HepG2 (cell line): ENCODE data around the gene MAFF. TPM values are rescaled to one million over a fixed set of nuclear protein-coding genes. Genes with fewer than 3 reads are reported as not detected.

Source experiments
- ASH2L ChIP-seq: fragments of 300-600, 200-600 bp; sonication (generic); IDR thresholded peaks from 2 replicates; pipeline ENCODE4 v1.7.0; 2017; ENCODE audit warnings: low read depth, mild to moderate bottlenecking, moderate library complexity, mixed read lengths, low read length; ENCODE audit not compliant: insufficient read length
- ETV5 ChIP-seq: IDR thresholded peaks from 2 replicates; pipeline ENCODE4 v1.6.1; 2018; ENCODE audit warnings: missing biosample characterization, missing genetic modification reagents, inconsistent platforms, borderline replicate concordance
- GATAD2A ChIP-seq: IDR thresholded peaks from 2 replicates; pipeline ENCODE4 v1.6.1; 2016
- NFIB ChIP-seq: sonication (generic); formaldehyde crosslinking; IDR thresholded peaks from 2 replicates; pipeline ENCODE4 v1.9.0; 2021; ENCODE audit warnings: missing genetic modification reagents, mild to moderate bottlenecking, borderline replicate concordance
- NRL ChIP-seq: sonication (generic); formaldehyde crosslinking; IDR thresholded peaks from 2 replicates; pipeline ENCODE4 v1.5.0; 2020; ENCODE audit warnings: missing genetic modification reagents, mild to moderate bottlenecking, moderate library complexity, borderline replicate concordance
- SP140L ChIP-seq: sonication (generic); formaldehyde crosslinking; IDR thresholded peaks from 2 replicates; pipeline ENCODE4 v1.4.0; 2020; ENCODE audit warnings: missing genetic modification reagents, borderline replicate concordance
- SP4 ChIP-seq: sonication (generic); formaldehyde crosslinking; IDR thresholded peaks from 2 replicates; pipeline ENCODE4 v1.8.1; 2023; ENCODE audit warnings: mild to moderate bottlenecking, missing genetic modification reagents
- polyA plus RNA-seq, 8 experiments: library from polyadenylated mRNA; depleted of rRNA in 3 of 8; stranded (reverse) in 7 of 8; unstranded in 1 of 8; fragments of >200 nt; fragmentation: Illumina TruSeq in 4 of 8; extraction: Trizol in 4 of 8; gene quantifications; 2 replicates each; pipeline versions ENCODE4 v1.2.1 to v1.2.3, GENCODE V29; 2011 to 2016; ENCODE audit warnings: low read depth in 4 of 8, missing spikeins in 1 of 8, mixed read lengths in 1 of 8; ENCODE audit not compliant: insufficient read depth in 1 of 8
- total RNA-seq, 5 experiments: library from RNA; depleted of rRNA; stranded (reverse); fragments of >200 nt; fragmentation: Illumina TruSeq; extraction: Trizol; gene quantifications; 2 replicates each; pipeline ENCODE4 v1.2.3, GENCODE V29; 2016; ENCODE audit warnings: low read depth in 1 of 5
- TF ChIP-seq, protein P1 (sequence below): sonication (generic); formaldehyde crosslinking; IDR thresholded peaks from 2 replicates; pipeline ENCODE4 v1.5.1; 2020; ENCODE audit warnings: mild to moderate bottlenecking, missing genetic modification reagents, borderline replicate concordance

Gene MAFF
- total and polyA plus RNA-seq, 2 of the 13 experiments (the other 11 are each of a cell fraction or from before 2014, with no cell fraction given) = 5.4 to 14.3 TPM

DNA sequence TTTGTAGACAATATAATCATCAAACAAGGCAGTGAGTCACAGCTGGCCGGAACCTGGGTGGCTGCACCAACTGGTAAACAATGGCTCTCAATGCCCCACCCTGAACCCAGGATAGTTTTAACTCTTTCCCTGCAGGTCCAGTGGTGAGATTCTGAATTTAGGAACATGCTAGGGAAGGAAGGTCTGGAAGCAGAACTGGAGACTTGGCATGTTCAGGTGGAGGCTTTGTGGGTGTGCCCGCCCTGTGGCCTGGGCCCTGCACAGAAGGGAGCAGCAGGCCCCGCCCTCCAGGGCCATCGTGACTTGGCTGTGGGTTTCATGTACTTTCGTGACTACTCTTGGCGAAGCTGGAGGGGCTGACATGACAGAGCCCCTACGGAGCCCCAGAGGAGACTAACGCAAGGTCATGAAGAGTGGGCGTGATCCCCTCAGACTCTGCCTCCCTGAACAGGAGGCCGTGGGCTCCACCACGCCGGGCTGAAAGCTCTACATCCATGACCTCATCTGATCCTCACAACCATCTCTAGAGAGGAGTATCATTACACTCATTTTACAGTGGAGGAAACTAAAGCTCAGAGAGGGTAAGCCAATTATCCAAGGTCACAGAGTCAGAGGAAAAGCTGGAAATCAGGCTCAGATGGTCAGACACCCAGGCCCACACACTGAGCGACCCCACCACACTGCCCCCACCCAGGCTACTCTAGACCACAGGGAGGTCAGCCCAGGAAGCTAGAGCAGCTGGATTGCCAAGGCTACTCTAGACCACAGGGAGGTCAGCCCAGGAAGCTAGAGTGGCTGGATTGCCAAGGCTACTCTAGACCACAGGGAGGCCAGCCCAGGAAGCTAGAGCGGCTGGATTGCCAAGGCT is 27.3 kb downstream of the MAFF start (continued):
- TF ChIP-seq, protein P1, sequence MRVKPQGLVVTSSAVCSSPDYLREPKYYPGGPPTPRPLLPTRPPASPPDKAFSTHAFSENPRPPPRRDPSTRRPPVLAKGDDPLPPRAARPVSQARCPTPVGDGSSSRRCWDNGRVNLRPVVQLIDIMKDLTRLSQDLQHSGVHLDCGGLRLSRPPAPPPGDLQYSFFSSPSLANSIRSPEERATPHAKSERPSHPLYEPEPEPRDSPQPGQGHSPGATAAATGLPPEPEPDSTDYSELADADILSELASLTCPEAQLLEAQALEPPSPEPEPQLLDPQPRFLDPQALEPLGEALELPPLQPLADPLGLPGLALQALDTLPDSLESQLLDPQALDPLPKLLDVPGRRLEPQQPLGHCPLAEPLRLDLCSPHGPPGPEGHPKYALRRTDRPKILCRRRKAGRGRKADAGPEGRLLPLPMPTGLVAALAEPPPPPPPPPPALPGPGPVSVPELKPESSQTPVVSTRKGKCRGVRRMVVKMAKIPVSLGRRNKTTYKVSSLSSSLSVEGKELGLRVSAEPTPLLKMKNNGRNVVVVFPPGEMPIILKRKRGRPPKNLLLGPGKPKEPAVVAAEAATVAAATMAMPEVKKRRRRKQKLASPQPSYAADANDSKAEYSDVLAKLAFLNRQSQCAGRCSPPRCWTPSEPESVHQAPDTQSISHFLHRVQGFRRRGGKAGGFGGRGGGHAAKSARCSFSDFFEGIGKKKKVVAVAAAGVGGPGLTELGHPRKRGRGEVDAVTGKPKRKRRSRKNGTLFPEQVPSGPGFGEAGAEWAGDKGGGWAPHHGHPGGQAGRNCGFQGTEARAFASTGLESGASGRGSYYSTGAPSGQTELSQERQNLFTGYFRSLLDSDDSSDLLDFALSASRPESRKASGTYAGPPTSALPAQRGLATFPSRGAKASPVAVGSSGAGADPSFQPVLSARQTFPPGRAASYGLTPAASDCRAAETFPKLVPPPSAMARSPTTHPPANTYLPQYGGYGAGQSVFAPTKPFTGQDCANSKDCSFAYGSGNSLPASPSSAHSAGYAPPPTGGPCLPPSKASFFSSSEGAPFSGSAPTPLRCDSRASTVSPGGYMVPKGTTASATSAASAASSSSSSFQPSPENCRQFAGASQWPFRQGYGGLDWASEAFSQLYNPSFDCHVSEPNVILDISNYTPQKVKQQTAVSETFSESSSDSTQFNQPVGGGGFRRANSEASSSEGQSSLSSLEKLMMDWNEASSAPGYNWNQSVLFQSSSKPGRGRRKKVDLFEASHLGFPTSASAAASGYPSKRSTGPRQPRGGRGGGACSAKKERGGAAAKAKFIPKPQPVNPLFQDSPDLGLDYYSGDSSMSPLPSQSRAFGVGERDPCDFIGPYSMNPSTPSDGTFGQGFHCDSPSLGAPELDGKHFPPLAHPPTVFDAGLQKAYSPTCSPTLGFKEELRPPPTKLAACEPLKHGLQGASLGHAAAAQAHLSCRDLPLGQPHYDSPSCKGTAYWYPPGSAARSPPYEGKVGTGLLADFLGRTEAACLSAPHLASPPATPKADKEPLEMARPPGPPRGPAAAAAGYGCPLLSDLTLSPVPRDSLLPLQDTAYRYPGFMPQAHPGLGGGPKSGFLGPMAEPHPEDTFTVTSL = no peak
- no peak for TF ChIP-seq GATAD2A (CRISPR knock-in tag)
- no peak for TF ChIP-seq SP4
- TF ChIP-seq NRL (CRISPR knock-in tag) = no peak
- peak; percentile 65; the same call in 1 of the 2 replicates for TF ChIP-seq ETV5
- TF ChIP-seq SP140L (CRISPR knock-in tag) = no peak
- no peak for TF ChIP-seq ASH2L
- TF ChIP-seq NFIB = no peak
